K562 (cell line): ENCODE results near the gene BNIP5. TPM values are rescaled to one million over a fixed set of nuclear protein-coding genes. Genes with fewer than 3 reads are reported as not detected.

Source experiments
- CHD7 ChIP-seq: fragments of 200-600 bp; sonication (generic); IDR thresholded peaks from one replicate; pipeline ENCODE4 v1.6.1; 2012; ENCODE audit warnings: mild to moderate bottlenecking, low read depth, low read length, inconsistent platforms
- E2F5 ChIP-seq: sonication (generic); formaldehyde crosslinking; IDR thresholded peaks from 2 replicates; pipeline ENCODE4 v1.8.0; 2022; ENCODE audit warnings: mild to moderate bottlenecking, missing genetic modification reagents
- PTRF ChIP-seq: fragments of 450-650 bp; IDR thresholded peaks from 2 replicates; pipeline ENCODE4 v1.6.1; 2016; ENCODE audit warnings: mild to moderate bottlenecking, missing genetic modification characterization, missing compliant biosample characterization
- SIX5 ChIP-seq, 2 experiments: IDR thresholded peaks; 2 replicates each; pipeline ENCODE4 v1.6.1; 2011; ENCODE audit warnings: low read length in 2 of 2, borderline replicate concordance in 1 of 2, low read depth in 1 of 2, mild to moderate bottlenecking in 1 of 2, moderate library complexity in 1 of 2; ENCODE audit not compliant: insufficient read depth in 1 of 2
- YY1 ChIP-seq, 3 experiments: IDR thresholded peaks; 2 replicates each; pipeline ENCODE4 v1.6.1; 2011; ENCODE audit warnings: low read length in 2 of 3, mild to moderate bottlenecking in 2 of 3, moderate library complexity in 2 of 3, borderline replicate concordance in 1 of 3, control low read depth in 1 of 3, low read depth in 1 of 3; ENCODE audit not compliant: insufficient read depth in 3 of 3, insufficient replicate concordance in 2 of 3, control insufficient read depth in 1 of 3, insufficient read length in 1 of 3; ENCODE audit errors: extremely low read depth in 1 of 3
- ZNF512 ChIP-seq: IDR thresholded peaks from 2 replicates; pipeline ENCODE4 v1.6.1; 2016; ENCODE audit warnings: missing genetic modification characterization, missing compliant biosample characterization
- ZNF518B ChIP-seq: fragments of 250-450 bp; sonication (Bioruptor Pico); IDR thresholded peaks from 2 replicates; pipeline ENCODE4 v1.5.0; 2021; ENCODE audit warnings: mild to moderate bottlenecking, moderate library complexity
- ZNF644 ChIP-seq: fragments of 200-800 bp; sonication (Bioruptor generic); IDR thresholded peaks from 2 replicates; pipeline ENCODE4 v1.6.1; 2016; ENCODE audit warnings: low read depth, missing genetic modification characterization, missing compliant biosample characterization
- ZNF766 ChIP-seq: fragments of 200-800 bp; sonication (Bioruptor generic); conservative IDR thresholded peaks from 2 replicates; pipeline ENCODE4 v1.6.1; 2016; ENCODE audit warnings: missing genetic modification characterization, missing compliant biosample characterization
- polyA plus RNA-seq, 8 experiments: library from polyadenylated mRNA; depleted of rRNA in 4 of 8; stranded (reverse) in 5 of 8; unstranded in 3 of 8; fragments of >200 nt; fragmentation: Nextera tagmentation in 2 of 8; fragmentation: Illumina TruSeq in 1 of 8; extraction: Ambion mirVana in 2 of 8; extraction: Trizol in 1 of 8; gene quantifications; 2 replicates each; pipeline versions ENCODE4 v1.2.1 to v1.2.3, GENCODE V29; 2011 to 2014; ENCODE audit warnings: inconsistent platforms in 1 of 8, missing spikeins in 1 of 8
- total RNA-seq, 7 experiments: library from RNA; depleted of rRNA in 6 of 7; stranded (reverse); fragments of >200 nt in 6 of 7; fragmentation: Illumina TruSeq in 2 of 7; extraction: Trizol in 2 of 7; gene quantifications; 2 replicates each; pipeline versions ENCODE4 v1.2.1 to v1.2.3, GENCODE V29; 2011 to 2021; ENCODE audit warnings: low replicate concordance in 1 of 7

Gene BNIP5
- total and polyA plus RNA-seq, 9 of the 15 experiments (the other 6 are each of a cell fraction or from before 2014, with no cell fraction given): not detected

- TF ChIP-seq CHD7 (no peak), SIX5 (IDR thresholded peaks at IDR 0.05; ENCODE audit: borderline replicate concordance in 1 of 2, insufficient read depth in 1 of 2, low read depth in 1 of 2, low read length in 2 of 2) (no peak), ZNF518B (CRISPR knock-in tag) (no peak), ZNF512 (tag) (no peak), ZNF644 (tag) (no peak), PTRF (tag) (no peak), ZNF766 (CRISPR knock-in tag) (no peak), YY1 (IDR thresholded peaks at IDR 0.05; ENCODE audit: borderline replicate concordance in 1 of 3, control insufficient read depth in 1 of 3, extremely low read depth in 1 of 3, insufficient read depth in 3 of 3, insufficient read length in 1 of 3, insufficient replicate concordance in 2 of 3, low read depth in 1 of 3, low read length in 2 of 3) (no peak), E2F5 (CRISPR knock-in tag) (no peak)
Observed at GRCh38 chr6:36370638-36371037, 34.0 kb upstream of the BNIP5 start (continued).
